PC-9 (cell line): ENCODE results near the gene PTAFR. TPM values are rescaled to one million over a fixed set of nuclear protein-coding genes. Genes with fewer than 3 reads are reported as not detected.

Experiments
- BruUV-seq: library from RNA; stranded (reverse); fragments of 400-500 nt; replicated peaks from 2 replicates; lab custom pipeline; 2021; lab: Mats Ljungman, UMichigan
- CTCF ChIA-PET: fragments of 300-600 bp; sonication (Branson Sonifier 250); formaldehyde crosslinking; loops from one replicate; lab custom pipeline; 2022; ENCODE audit warnings: antibody characterized with exemption; lab: Charles Lee
- POLR2A ChIA-PET: fragments of 300-600 bp; sonication (Branson Sonifier 250); formaldehyde crosslinking; loops from one replicate; lab custom pipeline; 2022; ENCODE audit warnings: antibody characterized with exemption; ENCODE audit not compliant: unreplicated experiment; lab: Charles Lee
- DNase-seq, 2 experiments: peaks; one replicate each; pipeline versions ENCODE4 v3.0.0 to v3.0.0-alpha.2; 2015 to 2022; ENCODE audit warnings: mixed read lengths in 1 of 2
- H2AFZ ChIP-seq: fragments of 200-600 bp; sonication (generic); 2 replicates; pipeline ENCODE4 v1.8.1; 2017; ENCODE audit warnings: antibody characterized with exemption
- H3F3A ChIP-seq: fragments of 200-600 bp; sonication (generic); 2 replicates; pipeline ENCODE4 v1.8.1; 2017; ENCODE audit warnings: antibody characterized with exemption, mild to moderate bottlenecking, low read depth; ENCODE audit not compliant: insufficient read depth
- H3K27ac ChIP-seq: fragments of 200-600 bp; sonication (generic); 2 replicates; pipeline ENCODE4 v1.6.1; 2016; ENCODE audit warnings: mixed run types
- H3K27me3 ChIP-seq: fragments of 200-600 bp; sonication (generic); 2 replicates; pipeline ENCODE4 v1.6.1; 2016; ENCODE audit warnings: low read depth, mixed run types; ENCODE audit not compliant: insufficient read depth
- H3K36me3 ChIP-seq: fragments of 200-600 bp; sonication (generic); 2 replicates; pipeline ENCODE4 v1.6.1; 2016; ENCODE audit warnings: low read depth, mixed run types
- H3K4me1 ChIP-seq: fragments of 200-600 bp; sonication (generic); replicated peaks from 2 replicates; pipeline ENCODE4 v1.6.1; 2016; ENCODE audit warnings: mixed run types; ENCODE audit not compliant: insufficient read depth
- H3K4me2 ChIP-seq: fragments of 200-600 bp; sonication (generic); 2 replicates; pipeline ENCODE4 v1.6.1; 2017; ENCODE audit warnings: mixed run types
- H3K4me3 ChIP-seq: fragments of 200-600 bp; sonication (generic); 2 replicates; pipeline ENCODE4 v1.6.1; 2016; ENCODE audit warnings: mixed run types
- H3K79me2 ChIP-seq: fragments of 200-600 bp; sonication (generic); 2 replicates; pipeline ENCODE4 v1.6.1; 2017; ENCODE audit warnings: low read depth, mixed run types
- H3K9me2 ChIP-seq: fragments of 200-600 bp; sonication (generic); 2 replicates; pipeline ENCODE4 v1.8.1; 2017; ENCODE audit warnings: mild to moderate bottlenecking; ENCODE audit not compliant: insufficient read depth
- H3K9me3 ChIP-seq: fragments of 200-600 bp; sonication (generic); 2 replicates; pipeline ENCODE4 v1.8.1; 2016; ENCODE audit warnings: low read depth; ENCODE audit not compliant: insufficient read depth
- H4K20me1 ChIP-seq: fragments of 200-600 bp; sonication (generic); 2 replicates; pipeline ENCODE4 v1.8.1; 2017; ENCODE audit not compliant: insufficient read depth
- CTCF ChIP-seq: fragments of 200-600 bp; sonication (generic); conservative IDR thresholded peaks from 2 replicates; pipeline ENCODE4 v1.6.1; 2017; ENCODE audit warnings: mixed run types, antibody characterized with exemption, mild to moderate bottlenecking, moderate library complexity
- EZH2 ChIP-seq: fragments of 200-600 bp; sonication (generic); IDR thresholded peaks from 2 replicates; pipeline ENCODE4 v1.8.0; 2017; ENCODE audit warnings: antibody characterized with exemption, low read depth
- intact Hi-C: fragments of 100-400 bp; cut with micrococcal nuclease; formaldehyde crosslinking; loops from one replicate; pipeline ENCODE4 v1.10.0; 2022; ENCODE audit not compliant: unreplicated experiment
- total RNA-seq: library from RNA; stranded (reverse); gene quantifications from 2 replicates; pipeline ENCODE4 v1.2.3, GENCODE V29; 2021

PTAFR gene
- total RNA-seq, 1 experiment from 2014 or later: 12.2 TPM

- TF ChIP-seq EZH2 (no peak), CTCF (no peak)
- no peak overlapping the region for H3K4me3 ChIP-seq
- H4K20me1 ChIP-seq: no peaks in the 10 kb centered on the region
- no peaks in the 10 kb centered on the region for H3K27me3 ChIP-seq
- no peak overlapping the region for H2AFZ ChIP-seq
- no TSS peak for BruUV-seq
- no peaks in the 10 kb centered on the region for H3K79me2 ChIP-seq
- no peak overlapping the region for H3K27ac ChIP-seq
- no peaks in the 10 kb centered on the region for H3K36me3 ChIP-seq
- DNase-seq: no peak
- no peaks in the 10 kb centered on the region for H3K9me3 ChIP-seq
- H3F3A ChIP-seq: no peaks in the 10 kb centered on the region
- H3K4me2 ChIP-seq: no peak overlapping the region
- POLR2A ChIA-PET: no interaction called here
- CTCF ChIA-PET: no interaction called here
- no peaks in the 10 kb centered on the region for H3K9me2 ChIP-seq
- intact Hi-C loops: no loop called here
- H3K4me1 ChIP-seq: no peaks in the 10 kb centered on the region
These were observed 2.6 kb downstream of the PTAFR start for GRCh38 chr1:28173980-28174297.

DNA sequence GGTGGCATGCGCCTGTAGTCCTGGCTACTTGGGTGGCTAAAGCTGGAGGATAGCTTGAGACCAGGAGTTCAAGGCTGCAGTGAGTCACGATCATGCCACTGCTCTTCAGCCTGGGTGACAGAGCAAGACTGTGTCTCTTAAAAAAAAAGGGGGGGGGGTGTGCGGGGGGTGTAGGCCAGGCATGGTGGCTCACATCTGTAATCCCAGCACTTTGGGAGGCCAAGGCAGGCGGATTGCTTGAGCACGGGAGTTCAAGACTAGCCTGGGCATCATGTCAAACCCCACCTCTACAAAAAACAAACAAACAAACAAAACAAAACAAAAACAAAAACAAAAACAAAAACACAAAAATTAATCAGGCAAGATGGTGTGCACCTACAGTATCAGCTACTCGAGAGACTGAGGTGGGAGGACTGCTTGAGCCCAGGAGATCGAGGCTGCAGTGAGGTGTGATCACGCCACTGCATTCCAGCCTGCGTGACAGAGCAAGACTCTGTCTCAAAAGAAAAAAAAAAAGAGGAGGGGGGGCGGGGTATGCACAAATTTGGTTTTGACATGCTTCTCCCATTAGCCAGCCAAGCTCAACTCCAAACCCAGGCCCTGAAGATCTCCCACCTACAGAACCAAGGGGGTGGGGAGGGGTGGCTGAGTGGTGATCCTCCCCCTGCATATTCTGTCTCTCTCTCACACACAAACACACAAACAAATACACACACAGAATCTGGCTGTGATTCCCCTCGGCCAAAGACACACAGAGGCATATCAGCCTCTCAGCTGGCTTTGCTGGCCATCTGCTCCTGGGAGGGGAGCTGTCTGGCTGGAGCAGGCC, 3.1 kb downstream of the PTAFR start:
- CTCF ChIA-PET: no interaction called here
- Histone ChIP-seq H3K79me2 (no peaks in the 10 kb centered on the region), H3K27ac (no peak overlapping the region), H3K4me2 (no peak overlapping the region), H3K9me3 (no peaks in the 10 kb centered on the region), H3K36me3 (no peaks in the 10 kb centered on the region), H3K4me3 (no peak overlapping the region), H3K9me2 (no peaks in the 10 kb centered on the region), H3F3A (no peaks in the 10 kb centered on the region), H3K4me1 (no peaks in the 10 kb centered on the region), H2AFZ (no peak overlapping the region), H3K27me3 (no peaks in the 10 kb centered on the region), H4K20me1 (no peaks in the 10 kb centered on the region)
- no peak for DNase-seq
- POLR2A ChIA-PET: no interaction called here
- no peak for TF ChIP-seq EZH2
- no peak for TF ChIP-seq CTCF
- no TSS peak for BruUV-seq
- intact Hi-C loops: no loop called here

DNA sequence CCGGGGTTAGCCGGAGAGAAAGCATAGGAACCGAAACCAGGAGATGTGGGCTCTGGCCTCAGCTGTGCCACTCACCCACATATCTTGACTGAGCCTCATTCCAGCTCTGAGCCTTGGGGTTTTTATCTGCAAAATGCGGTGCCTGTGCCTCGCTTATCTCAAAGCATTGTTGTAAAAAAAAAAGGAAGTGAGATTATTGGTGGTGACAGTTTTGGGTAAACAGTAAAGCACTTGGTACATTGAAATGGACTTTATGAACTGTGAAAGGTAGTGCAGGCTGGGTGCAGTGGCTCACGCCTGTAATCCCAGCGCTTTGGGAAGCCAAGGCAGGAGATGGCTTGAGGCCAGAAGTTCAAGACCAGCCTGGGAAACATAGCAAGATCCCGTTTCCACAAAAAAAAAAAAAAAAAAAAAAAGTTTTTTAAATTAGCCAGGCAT, 3.8 kb downstream of the PTAFR start:
- ChIA-PET POLR2A (no interaction called here), CTCF (no interaction called here)
- Histone ChIP-seq H3K27ac (no peak overlapping the region), H3K27me3 (no peaks in the 10 kb centered on the region), H3K4me3 (no peak overlapping the region), H3K4me2 (no peak overlapping the region), H4K20me1 (no peaks in the 10 kb centered on the region), H3K9me2 (no peaks in the 10 kb centered on the region), H3K79me2 (no peaks in the 10 kb centered on the region), H3F3A (no peaks in the 10 kb centered on the region), H3K36me3 (no peaks in the 10 kb centered on the region), H2AFZ (no peak overlapping the region), H3K9me3 (no peaks in the 10 kb centered on the region), H3K4me1 (no peaks in the 10 kb centered on the region)
- intact Hi-C loops: no loop called here
- DNase-seq: no peak
- TF ChIP-seq EZH2 (no peak), CTCF (no peak)
- BruUV-seq: no TSS peak
